Measurements from ENCODE around the gene ATP8B3. TPM values are rescaled to one million over a fixed set of nuclear protein-coding genes. Genes with fewer than 3 reads are reported as not detected.

ATP8B3 gene
- total RNA-seq, 1 experiment from 2014 or later = 1.0 TPM

DNA sequence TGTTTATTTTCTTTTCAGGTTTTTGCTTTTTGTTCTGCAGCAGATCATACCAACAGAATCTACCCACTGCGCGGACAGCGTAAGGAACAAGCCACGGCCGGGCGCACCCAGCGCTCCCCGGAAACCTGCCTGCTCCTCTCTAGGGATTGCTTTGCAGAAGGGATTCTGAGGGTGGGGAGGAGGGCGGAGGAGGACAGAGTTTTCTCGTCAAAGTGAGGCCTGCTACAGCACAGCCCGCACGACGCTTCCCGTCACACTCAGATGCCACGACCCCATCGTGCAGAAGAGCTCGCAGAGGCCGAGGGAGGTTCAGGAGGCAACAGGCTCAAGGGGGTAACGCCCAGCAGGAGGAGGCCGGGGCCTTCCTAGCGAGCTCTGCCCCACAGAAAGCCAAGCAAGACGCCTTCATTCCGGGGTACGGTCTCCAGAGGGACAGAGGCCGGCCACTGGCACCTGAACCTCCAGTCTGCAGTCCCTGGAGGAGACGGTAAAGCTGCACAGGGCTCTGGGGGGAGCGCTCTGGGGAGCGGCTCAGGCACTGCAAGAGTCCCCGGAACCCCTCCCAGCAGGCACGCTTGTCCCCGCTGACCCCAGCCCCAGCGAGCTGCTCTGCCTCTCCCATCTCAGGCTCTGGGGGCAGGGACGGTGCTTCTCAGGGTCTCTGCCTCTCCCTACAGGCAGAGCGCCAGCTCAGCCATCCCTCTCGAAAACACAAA lies 29.3 kb upstream of the ATP8B3 start:
- H3K27me3 ChIP-seq (ENCODE audit: low read length) = no peaks in the 10 kb centered on the region
- H3K9ac ChIP-seq (ENCODE audit: low read length) = no peak overlapping the region
- peaks cover 3% of the 10 kb centered on the region for H3K4me1 ChIP-seq (ENCODE audit: low read length)

GRCh38 chr19:1840541-1841115 lies 28.6 kb upstream of the ATP8B3 start:
- Histone ChIP-seq H2AFZ (ENCODE audit: low read length) (no peak overlapping the region), H3K79me2 (ENCODE audit: low read length) (peaks cover 94% of the 10 kb centered on the region), H3K27me3 (ENCODE audit: low read length) (no peaks in the 10 kb centered on the region), H3K9me2 (replicated peaks; ENCODE audit: insufficient read depth, low read length) (no peaks in the 10 kb centered on the region), H3K4me2 (ENCODE audit: low read depth, low read length, poor library complexity, severe bottlenecking) (no peak overlapping the region), H4K20me1 (ENCODE audit: insufficient read depth, low read depth, low read length) (peaks cover 79% of the 10 kb centered on the region), H3K4me1 (ENCODE audit: low read length) (no peaks in the 10 kb centered on the region), H3K9ac (ENCODE audit: low read length) (no peak overlapping the region), H3K27ac (ENCODE audit: low read length) (no peak overlapping the region), H3K4me3 (ENCODE audit: low read length) (no peak overlapping the region), H3K9me3 (ENCODE audit: low read length) (no peaks in the 10 kb centered on the region), H3K36me3 (ENCODE audit: insufficient read depth, low read length) (no peaks in the 10 kb centered on the region)
- no peak for DNase-seq

More for the DNA sequence above, 29.3 kb upstream of the ATP8B3 start:
- H3K9me2 ChIP-seq (replicated peaks; ENCODE audit: insufficient read depth, low read length) = no peaks in the 10 kb centered on the region
- no peak overlapping the region for H3K4me3 ChIP-seq (ENCODE audit: low read length)
- 0 out of 2 replicates have a peak, but pooled peaks cover 3% of the 10 kb centered on the region for H3K36me3 ChIP-seq (ENCODE audit: insufficient read depth, low read length)
- DNase-seq = no peak
- peaks cover 79% of the 10 kb centered on the region for H4K20me1 ChIP-seq (ENCODE audit: insufficient read depth, low read depth, low read length)
- H2AFZ ChIP-seq (ENCODE audit: low read length) = no peak overlapping the region
- H3K4me2 ChIP-seq (ENCODE audit: low read depth, low read length, poor library complexity, severe bottlenecking) = no peak overlapping the region
- H3K9me3 ChIP-seq (ENCODE audit: low read length) = no peaks in the 10 kb centered on the region
- peaks cover 94% of the 10 kb centered on the region for H3K79me2 ChIP-seq (ENCODE audit: low read length)
- no peak overlapping the region for H3K27ac ChIP-seq (ENCODE audit: low read length)

DNA sequence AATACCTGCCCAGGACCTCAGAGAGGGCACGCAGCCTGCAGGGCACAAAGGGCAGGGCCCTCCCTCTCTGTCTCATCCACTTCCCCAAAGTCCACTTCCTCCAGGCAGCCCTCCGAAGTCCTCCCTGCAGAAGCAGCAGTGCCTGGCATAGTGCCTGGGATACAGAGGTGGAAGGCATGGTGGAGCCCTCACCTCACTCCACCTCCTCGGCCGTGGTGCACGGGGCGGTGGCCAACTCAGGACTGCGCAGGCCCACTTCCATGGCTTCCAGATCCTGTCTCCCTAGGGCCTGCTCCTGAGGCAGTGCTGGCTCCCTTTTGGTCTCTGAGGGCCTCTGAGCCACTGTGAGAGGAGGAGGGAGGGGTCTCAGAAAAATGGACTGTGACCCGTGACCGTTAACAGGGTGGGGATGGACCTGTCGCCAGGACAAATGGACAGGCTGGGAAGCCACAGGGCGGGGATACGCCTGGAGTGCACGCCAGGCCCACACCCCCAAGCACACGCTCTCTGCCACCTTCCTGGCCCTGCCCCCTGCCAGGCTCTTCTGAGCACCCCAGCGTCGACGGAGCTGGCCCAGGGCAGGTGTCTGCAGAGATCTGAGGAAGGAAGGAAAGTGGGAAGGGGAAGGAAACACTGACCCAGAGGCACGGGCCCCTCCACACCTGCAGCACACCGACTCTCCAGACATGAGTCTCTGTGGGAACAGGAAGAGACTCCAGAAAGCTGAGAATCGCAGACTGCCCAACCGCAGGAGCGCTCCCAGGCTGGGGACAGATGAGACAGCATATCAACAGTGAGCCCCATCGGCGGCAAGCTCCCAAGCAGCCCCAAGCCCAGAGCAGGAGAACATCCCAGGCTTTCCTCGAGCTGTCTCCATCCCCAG lies 27.8 kb upstream of the ATP8B3 start:
- Histone ChIP-seq H3K36me3 (ENCODE audit: insufficient read depth, low read length) (no peaks in the 10 kb centered on the region), H4K20me1 (ENCODE audit: insufficient read depth, low read depth, low read length) (peaks cover 78% of the 10 kb centered on the region), H3K9ac (ENCODE audit: low read length) (no peak overlapping the region), H3K27ac (ENCODE audit: low read length) (no peak overlapping the region), H3K9me2 (replicated peaks; ENCODE audit: insufficient read depth, low read length) (no peaks in the 10 kb centered on the region), H3K4me1 (ENCODE audit: low read length) (no peaks in the 10 kb centered on the region), H3K9me3 (ENCODE audit: low read length) (no peaks in the 10 kb centered on the region), H2AFZ (ENCODE audit: low read length) (no peak overlapping the region), H3K4me3 (ENCODE audit: low read length) (no peak overlapping the region), H3K79me2 (ENCODE audit: low read length) (peaks cover 94% of the 10 kb centered on the region), H3K4me2 (ENCODE audit: low read depth, low read length, poor library complexity, severe bottlenecking) (no peak overlapping the region), H3K27me3 (ENCODE audit: low read length) (no peaks in the 10 kb centered on the region)
- no peak for DNase-seq

GRCh38 chr19:1837625-1838105 lies 25.6 kb upstream of the ATP8B3 start:
- peak; percentile 91 for DNase-seq
- H3K4me2 ChIP-seq (ENCODE audit: low read depth, low read length, poor library complexity, severe bottlenecking) = no peak overlapping the region

DNA sequence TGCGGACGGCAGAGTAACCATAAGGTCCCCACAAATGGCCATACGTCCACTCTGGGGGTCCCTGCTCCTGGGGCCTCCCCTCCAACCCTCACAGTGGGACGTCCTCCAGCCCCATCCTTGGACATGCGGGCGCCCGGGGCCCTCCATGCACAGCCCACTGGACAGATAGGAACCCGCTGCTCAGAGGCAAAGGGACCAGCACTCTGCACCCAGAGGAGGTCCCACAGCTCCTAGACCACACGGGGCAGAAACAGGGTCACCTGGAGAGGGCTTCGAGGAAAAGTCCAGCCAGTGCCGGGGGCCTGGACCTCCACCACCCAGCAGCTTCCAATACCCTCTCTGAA lies 25.1 kb upstream of the ATP8B3 start:
- no peak overlapping the region for H3K9ac ChIP-seq (ENCODE audit: low read length)
- H3K27ac ChIP-seq (ENCODE audit: low read length) = no peak overlapping the region
- no peaks in the 10 kb centered on the region for H3K9me3 ChIP-seq (ENCODE audit: low read length)
- peaks cover 89% of the 10 kb centered on the region for H3K79me2 ChIP-seq (ENCODE audit: low read length)
- no peak overlapping the region for H3K4me3 ChIP-seq (ENCODE audit: low read length)
- no peaks in the 10 kb centered on the region for H3K27me3 ChIP-seq (ENCODE audit: low read length)
- H3K9me2 ChIP-seq (replicated peaks; ENCODE audit: insufficient read depth, low read length) = no peaks in the 10 kb centered on the region
- no peak overlapping the region for H3K4me2 ChIP-seq (ENCODE audit: low read depth, low read length, poor library complexity, severe bottlenecking)
- no peak for DNase-seq
- H2AFZ ChIP-seq (ENCODE audit: low read length) = no peak overlapping the region
- no peaks in the 10 kb centered on the region for H3K36me3 ChIP-seq (ENCODE audit: insufficient read depth, low read length)
- no peaks in the 10 kb centered on the region for H3K4me1 ChIP-seq (ENCODE audit: low read length)
- peaks cover 74% of the 10 kb centered on the region for H4K20me1 ChIP-seq (ENCODE audit: insufficient read depth, low read depth, low read length)

More at GRCh38 chr19:1837625-1838105, 25.6 kb upstream of the ATP8B3 start:
- H4K20me1 ChIP-seq (ENCODE audit: insufficient read depth, low read depth, low read length) = peaks cover 77% of the 10 kb centered on the region
- H3K9me2 ChIP-seq (replicated peaks; ENCODE audit: insufficient read depth, low read length) = no peaks in the 10 kb centered on the region
- H2AFZ ChIP-seq (ENCODE audit: low read length) = no peak overlapping the region
- no peaks in the 10 kb centered on the region for H3K27me3 ChIP-seq (ENCODE audit: low read length)
- H3K4me3 ChIP-seq (ENCODE audit: low read length) = no peak overlapping the region
- no peaks in the 10 kb centered on the region for H3K4me1 ChIP-seq (ENCODE audit: low read length)
- H3K9ac ChIP-seq (ENCODE audit: low read length) = no peak overlapping the region
- no peak overlapping the region for H3K27ac ChIP-seq (ENCODE audit: low read length)
- H3K9me3 ChIP-seq (ENCODE audit: low read length) = no peaks in the 10 kb centered on the region
- no peaks in the 10 kb centered on the region for H3K36me3 ChIP-seq (ENCODE audit: insufficient read depth, low read length)
- H3K79me2 ChIP-seq (ENCODE audit: low read length) = peaks cover 92% of the 10 kb centered on the region

- H3K27ac ChIP-seq (ENCODE audit: low read length) = no peak overlapping the region
- no peaks in the 10 kb centered on the region for H3K4me1 ChIP-seq (ENCODE audit: low read length)
- peaks cover 87% of the 10 kb centered on the region for H3K79me2 ChIP-seq (ENCODE audit: low read length)
Observed at GRCh38 chr19:1836458-1837221, 24.6 kb upstream of the ATP8B3 start.

DNA sequence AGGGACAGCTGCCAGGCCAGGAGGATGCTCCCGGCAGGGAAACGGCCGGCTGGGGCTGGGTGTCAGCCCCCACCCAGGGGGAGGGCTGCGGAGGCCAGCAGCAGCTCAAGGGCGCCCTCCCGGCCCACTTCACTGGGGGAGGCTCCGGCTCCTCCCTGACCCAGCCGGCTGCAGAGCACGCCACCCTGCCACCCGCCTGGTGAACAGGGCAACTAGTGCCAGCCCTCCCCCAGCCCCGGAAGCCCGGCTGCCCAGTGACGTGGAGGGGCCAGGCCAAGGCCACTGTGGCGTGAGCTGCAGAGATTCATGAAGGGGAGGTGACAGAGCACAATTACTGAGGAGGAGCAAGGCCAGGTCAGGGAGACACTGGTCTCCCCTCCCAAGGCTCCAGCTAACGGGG lies 21.5 kb upstream of the ATP8B3 start:
- Histone ChIP-seq H4K20me1 (ENCODE audit: insufficient read depth, low read depth, low read length) (peaks cover 47% of the 10 kb centered on the region), H3K36me3 (ENCODE audit: insufficient read depth, low read length) (peaks cover 7% of the 10 kb centered on the region; the same call in 1 of the 2 replicates), H3K9me2 (replicated peaks; ENCODE audit: insufficient read depth, low read length) (no peaks in the 10 kb centered on the region)

More at GRCh38 chr19:1836458-1837221, 24.6 kb upstream of the ATP8B3 start:
- H2AFZ ChIP-seq (ENCODE audit: low read length) = no peak overlapping the region
- H4K20me1 ChIP-seq (ENCODE audit: insufficient read depth, low read depth, low read length) = peaks cover 71% of the 10 kb centered on the region
- no peak for DNase-seq
- no peak overlapping the region for H3K4me3 ChIP-seq (ENCODE audit: low read length)
- H3K27me3 ChIP-seq (ENCODE audit: low read length) = no peaks in the 10 kb centered on the region
- no peaks in the 10 kb centered on the region for H3K9me2 ChIP-seq (replicated peaks; ENCODE audit: insufficient read depth, low read length)
- no peak overlapping the region for H3K4me2 ChIP-seq (ENCODE audit: low read depth, low read length, poor library complexity, severe bottlenecking)
- H3K9me3 ChIP-seq (ENCODE audit: low read length) = no peaks in the 10 kb centered on the region
- no peaks in the 10 kb centered on the region for H3K36me3 ChIP-seq (ENCODE audit: insufficient read depth, low read length)
- no peak overlapping the region for H3K9ac ChIP-seq (ENCODE audit: low read length)

More for the DNA sequence above, 21.5 kb upstream of the ATP8B3 start:
- Histone ChIP-seq H3K27me3 (ENCODE audit: low read length) (no peaks in the 10 kb centered on the region), H3K4me2 (ENCODE audit: low read depth, low read length, poor library complexity, severe bottlenecking) (no peak overlapping the region), H3K4me1 (ENCODE audit: low read length) (no peaks in the 10 kb centered on the region), H2AFZ (ENCODE audit: low read length) (no peak overlapping the region), H3K4me3 (ENCODE audit: low read length) (no peak overlapping the region), H3K9ac (ENCODE audit: low read length) (no peak overlapping the region), H3K79me2 (ENCODE audit: low read length) (peaks cover 75% of the 10 kb centered on the region), H3K27ac (ENCODE audit: low read length) (no peak overlapping the region), H3K9me3 (ENCODE audit: low read length) (no peaks in the 10 kb centered on the region)
- no peak for DNase-seq
